ENCODE data around the gene CCDC180.

DNA sequence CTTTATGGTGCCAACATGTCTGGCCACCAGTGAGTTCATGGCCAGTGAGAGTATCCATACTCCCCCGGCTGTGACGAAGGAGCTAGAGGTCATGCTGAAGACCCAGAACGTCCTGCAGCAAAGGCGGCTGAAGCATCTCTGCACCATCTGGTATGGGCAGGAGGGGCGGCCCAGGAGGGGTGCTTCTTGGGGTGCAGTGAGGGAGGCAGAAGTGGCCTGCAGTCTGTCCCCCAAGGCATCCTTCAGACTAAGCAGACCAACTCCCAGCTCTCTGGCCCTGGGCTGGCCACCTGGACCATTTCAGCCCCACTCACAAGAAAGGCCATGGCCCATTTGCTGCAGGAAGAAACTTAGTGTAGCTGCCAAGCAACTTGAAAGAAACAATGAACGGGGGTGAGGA lies 11.0 kb downstream of the CCDC180 start:
- TF ChIP-seq, protein P1, sequence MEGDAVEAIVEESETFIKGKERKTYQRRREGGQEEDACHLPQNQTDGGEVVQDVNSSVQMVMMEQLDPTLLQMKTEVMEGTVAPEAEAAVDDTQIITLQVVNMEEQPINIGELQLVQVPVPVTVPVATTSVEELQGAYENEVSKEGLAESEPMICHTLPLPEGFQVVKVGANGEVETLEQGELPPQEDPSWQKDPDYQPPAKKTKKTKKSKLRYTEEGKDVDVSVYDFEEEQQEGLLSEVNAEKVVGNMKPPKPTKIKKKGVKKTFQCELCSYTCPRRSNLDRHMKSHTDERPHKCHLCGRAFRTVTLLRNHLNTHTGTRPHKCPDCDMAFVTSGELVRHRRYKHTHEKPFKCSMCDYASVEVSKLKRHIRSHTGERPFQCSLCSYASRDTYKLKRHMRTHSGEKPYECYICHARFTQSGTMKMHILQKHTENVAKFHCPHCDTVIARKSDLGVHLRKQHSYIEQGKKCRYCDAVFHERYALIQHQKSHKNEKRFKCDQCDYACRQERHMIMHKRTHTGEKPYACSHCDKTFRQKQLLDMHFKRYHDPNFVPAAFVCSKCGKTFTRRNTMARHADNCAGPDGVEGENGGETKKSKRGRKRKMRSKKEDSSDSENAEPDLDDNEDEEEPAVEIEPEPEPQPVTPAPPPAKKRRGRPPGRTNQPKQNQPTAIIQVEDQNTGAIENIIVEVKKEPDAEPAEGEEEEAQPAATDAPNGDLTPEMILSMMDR (IDR thresholded peaks at IDR 0.05): no peak
- no peak for TF ChIP-seq POLR2A (IDR thresholded peaks at IDR 0.05)

Measured in heart left ventricle (tissue), 13 donors.